NB4 (cell line): Measurements from ENCODE around the gene AHDC1.
"Not testable (repeated sequence)": the region's sequence is repeated elsewhere in the genome, so short reads cannot be mapped to it uniquely, and the experiment has no call there.

Experiments used
- DNase-seq: peaks from one replicate; pipeline ENCODE4 v3.0.0; 2010; ENCODE audit warnings: low read depth
- H3K4me3 ChIP-seq: one replicate; pipeline ENCODE4 v1.5.1; 2011; ENCODE audit warnings: mild to moderate bottlenecking, low read depth, low read length, moderate library complexity
- CTCF ChIP-seq: IDR thresholded peaks from one replicate; pipeline ENCODE4 v1.5.1; 2012; ENCODE audit warnings: low read depth, low read length
- MAX ChIP-seq: IDR thresholded peaks from 2 replicates; pipeline ENCODE4 v1.6.1; 2011; ENCODE audit warnings: low read depth, low read length
- MYC ChIP-seq: IDR thresholded peaks from 2 replicates; pipeline ENCODE4 v1.6.1; 2011; ENCODE audit warnings: low read depth, low read length
- POLR2A ChIP-seq: IDR thresholded peaks from 2 replicates; pipeline ENCODE4 v1.6.1; 2011; ENCODE audit warnings: mild to moderate bottlenecking; ENCODE audit not compliant: insufficient read length; ENCODE audit errors: extremely low read depth

AHDC1 gene

DNA sequence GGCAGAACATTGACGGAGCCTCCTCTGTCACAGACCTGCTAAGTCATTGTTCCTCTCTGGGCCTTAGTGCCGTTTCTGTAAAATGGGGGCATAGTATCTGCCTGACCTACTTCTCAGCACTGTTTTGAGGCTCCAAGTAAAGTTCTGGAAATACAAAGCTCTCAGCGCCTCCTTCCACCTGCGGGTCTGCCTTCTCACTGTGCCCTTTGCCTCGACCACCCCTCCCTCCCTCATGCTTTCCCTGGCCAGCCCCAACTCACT lies 98.6 kb downstream of the AHDC1 start:
- H3K4me3 ChIP-seq = no peak overlapping the region
- DNase-seq = no peak
- TF ChIP-seq MYC (no peak), CTCF (no peak), MAX (no peak), POLR2A (no peak)

DNA sequence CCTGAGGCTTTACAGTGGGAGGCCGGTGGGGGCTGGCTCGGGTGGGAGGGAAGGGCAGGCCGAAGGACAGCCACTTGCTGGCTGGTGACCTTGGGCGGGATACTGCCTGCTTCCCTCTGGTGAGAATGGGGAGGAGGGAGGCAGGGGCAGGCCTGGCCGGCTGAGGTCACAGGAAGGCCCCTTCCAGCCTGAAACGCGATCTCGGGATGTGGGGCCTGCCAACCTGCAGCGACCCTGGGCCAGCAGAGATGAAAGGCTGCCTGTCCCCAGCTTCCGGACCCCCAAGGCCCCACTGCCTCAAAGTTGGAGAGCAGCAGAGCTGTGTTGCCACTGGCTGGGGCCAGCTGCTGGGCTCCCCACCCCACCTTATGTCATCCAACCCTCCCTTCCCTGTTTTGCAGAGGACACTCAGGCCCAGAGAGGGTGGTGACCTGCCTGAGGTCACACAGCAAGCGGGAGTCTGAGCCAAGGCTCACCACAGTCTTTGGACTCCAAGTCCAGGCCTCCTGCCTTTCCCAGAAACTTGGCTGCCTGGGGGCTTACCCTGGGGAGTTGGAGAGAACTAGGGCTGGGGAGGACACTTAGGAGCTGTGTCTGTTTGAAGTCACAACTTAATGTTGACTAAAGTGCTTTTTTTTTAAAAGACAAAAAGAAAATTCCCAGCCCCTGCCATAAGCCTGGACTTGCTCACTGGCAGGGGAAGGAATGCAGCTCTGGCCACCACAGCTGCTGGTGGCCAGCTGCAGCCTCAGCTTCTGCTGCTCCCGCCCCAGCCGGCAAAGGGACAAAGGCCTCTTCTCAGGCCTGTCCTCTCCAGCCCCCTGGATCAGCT lies 99.1 kb downstream of the AHDC1 start:
- no peak overlapping the region for H3K4me3 ChIP-seq
- TF ChIP-seq MAX = no peak
- no peak for TF ChIP-seq CTCF
- no peak for TF ChIP-seq MYC
- TF ChIP-seq POLR2A = no peak
- DNase-seq = no peak

GRCh38 chr1:27503844-27504587 lies 99.9 kb downstream of the AHDC1 start:
- no peak for DNase-seq

GRCh38 chr1:27503033-27503432 lies 100.9 kb downstream of the AHDC1 start:
- TF ChIP-seq MAX (no peak), POLR2A (no peak), MYC (no peak), CTCF (no peak)
- no peak for DNase-seq
- H3K4me3 ChIP-seq = no peak overlapping the region

More at GRCh38 chr1:27503844-27504587, 99.9 kb downstream of the AHDC1 start:
- no peak overlapping the region for H3K4me3 ChIP-seq
- TF ChIP-seq CTCF (no peak), POLR2A (no peak), MAX (no peak), MYC (no peak)

DNA sequence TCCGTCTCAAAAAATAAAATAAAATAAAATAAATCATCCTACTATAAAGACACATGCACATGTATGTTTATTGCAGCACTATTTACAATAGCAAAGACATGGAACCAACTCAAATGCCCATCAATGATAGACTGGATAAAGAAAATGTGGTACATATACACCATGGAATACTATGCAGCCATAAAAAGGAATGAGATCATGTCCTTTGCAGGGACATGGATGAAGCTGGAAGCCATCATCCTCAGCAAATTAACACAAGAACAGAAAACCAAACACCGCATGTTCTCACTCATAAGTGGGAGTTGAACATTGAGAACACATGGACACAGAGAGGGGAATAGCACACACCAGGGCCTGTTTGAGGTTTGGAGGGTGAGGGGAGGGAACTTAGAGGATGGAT lies 102.8 kb downstream of the AHDC1 start:
- not testable (repeated sequence) for DNase-seq, H3K4me3 ChIP-seq

- H3K4me3 ChIP-seq = no peak overlapping the region
- no peak for TF ChIP-seq MAX
- TF ChIP-seq MYC = no peak
- no peak for DNase-seq
Observed at GRCh38 chr1:27499142-27499541, 104.8 kb downstream of the AHDC1 start.
